NK-92 treated with Interleukin-12 subunit alpha and Interleukin-12 subunit beta, amount 100 ng/mL, for 24 hours (cell line): ENCODE data around the gene LYRM1.
"Not testable (repeated sequence)": the region's sequence is repeated elsewhere in the genome, so short reads cannot be mapped to it uniquely, and the experiment has no call there.

Source experiments
- DNase-seq: peaks from one replicate; lab custom pipeline; 2025; lab: John Stamatoyannopoulos, UW

The LYRM1 gene, protein sequence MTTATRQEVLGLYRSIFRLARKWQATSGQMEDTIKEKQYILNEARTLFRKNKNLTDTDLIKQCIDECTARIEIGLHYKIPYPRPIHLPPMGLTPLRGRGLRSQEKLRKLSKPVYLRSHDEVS

DNA sequence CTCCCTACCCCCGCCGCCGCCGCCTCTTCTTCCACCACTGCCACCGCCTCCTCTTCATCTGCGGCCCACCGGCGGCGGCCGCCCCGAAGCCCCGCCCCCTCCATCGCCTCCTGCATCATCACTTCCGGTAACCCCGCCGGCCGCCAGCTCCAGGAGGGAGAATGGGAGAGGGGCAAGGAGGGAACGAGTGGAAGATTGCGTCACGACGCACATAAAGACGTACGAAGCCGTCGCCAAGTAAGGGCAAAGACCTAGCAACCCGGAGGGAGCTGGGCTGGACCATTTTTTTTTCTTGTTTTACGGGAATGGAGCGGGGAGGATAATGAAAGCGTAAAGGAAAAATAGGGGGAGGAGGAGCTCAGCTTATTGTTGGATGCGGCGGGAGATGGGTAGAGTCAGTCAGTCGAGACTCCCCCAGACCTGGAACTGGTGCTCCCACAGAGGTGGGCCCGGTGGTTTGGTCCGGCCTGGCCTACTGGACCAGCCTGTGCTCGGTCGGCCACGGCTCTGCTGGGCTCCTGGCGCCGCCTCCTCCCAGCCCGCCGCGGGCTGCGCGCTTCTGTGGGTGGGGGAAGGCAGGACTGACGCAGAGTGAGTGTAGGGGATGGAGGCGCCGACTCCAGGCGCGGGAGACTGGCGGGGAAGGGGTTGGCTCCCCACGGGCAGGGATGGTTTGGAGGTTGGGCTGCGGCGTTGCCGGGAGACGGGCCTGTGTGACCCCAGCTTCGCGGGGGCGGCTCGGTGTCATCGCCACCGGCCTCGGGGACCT lies at the start of gene LYRM1, which contains the start of gene DCUN1D3:
Gene LYRM1 (plus strand): TSS at position 473 of the 769 bp plus-strand sequence. CDS start 14,785 bp downstream, outside the sequence.
Gene DCUN1D3 (minus strand): TSS at position 60 of the 769 bp plus-strand sequence. CDS start 37,820 bp downstream, outside the sequence.
- peak; percentile 93 for DNase-seq

GRCh38 chr16:20850981-20851380 lies 49.6 kb upstream of the LYRM1 start:
- DNase-seq, result no peak

GRCh38 chr16:20851601-20852000 lies 49.0 kb upstream of the LYRM1 start:
- DNase-seq, result no peak

GRCh38 chr16:20853143-20853542 lies 47.4 kb upstream of the LYRM1 start:
- no peak for DNase-seq

DNA sequence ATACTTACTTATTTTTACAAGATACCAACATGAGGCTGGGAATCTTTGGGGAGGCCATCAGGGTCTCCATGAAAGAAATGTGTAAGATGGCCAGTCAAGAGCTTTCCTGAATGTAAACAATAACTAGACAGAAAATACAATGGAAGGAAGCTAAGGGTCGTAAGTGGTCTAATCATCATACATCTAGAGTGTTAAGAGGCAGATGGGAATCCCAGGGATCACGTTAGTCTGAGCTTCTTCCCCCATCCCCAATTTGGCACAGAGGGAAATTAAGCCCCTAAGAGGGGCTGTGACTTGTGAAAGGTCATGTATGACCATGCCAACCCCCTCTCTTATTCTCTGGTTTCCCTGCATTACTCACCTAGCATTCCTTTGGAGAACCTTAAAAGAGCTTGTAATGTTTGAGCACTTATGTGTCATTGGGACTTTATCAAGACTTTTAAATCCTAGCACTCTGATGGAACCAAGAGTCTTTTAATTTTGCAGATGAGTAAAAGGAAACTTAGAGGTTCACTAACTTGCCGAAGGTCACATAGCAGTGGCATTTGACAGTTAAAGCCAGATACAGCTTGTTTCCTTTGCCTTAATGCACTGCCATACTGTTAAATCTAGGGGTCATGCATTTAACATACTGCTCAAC lies 46.5 kb upstream of the LYRM1 start:
- no peak for DNase-seq

DNA sequence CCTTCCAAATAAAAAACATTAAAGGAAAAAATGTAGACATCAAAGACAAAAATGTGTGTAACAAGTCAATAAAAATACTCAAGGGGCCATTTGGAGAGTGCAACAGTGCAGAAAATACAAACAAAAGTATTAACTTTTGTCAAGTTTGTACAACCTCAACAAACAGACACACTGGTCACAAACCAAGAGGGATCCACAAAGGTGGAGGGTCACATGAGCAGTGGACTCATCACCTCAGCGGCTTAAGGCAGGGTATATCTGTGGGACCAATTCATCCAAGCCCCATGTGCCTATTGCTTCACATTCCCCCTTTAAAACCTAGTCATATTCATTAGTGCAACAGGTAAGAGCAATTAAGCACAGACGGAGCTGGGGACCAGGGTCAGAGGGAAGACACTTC lies 45.6 kb upstream of the LYRM1 start:
- DNase-seq, result no peak

- no peak for DNase-seq
Measured at GRCh38 chr16:20857281-20857680, 43.3 kb upstream of the LYRM1 start.

DNA sequence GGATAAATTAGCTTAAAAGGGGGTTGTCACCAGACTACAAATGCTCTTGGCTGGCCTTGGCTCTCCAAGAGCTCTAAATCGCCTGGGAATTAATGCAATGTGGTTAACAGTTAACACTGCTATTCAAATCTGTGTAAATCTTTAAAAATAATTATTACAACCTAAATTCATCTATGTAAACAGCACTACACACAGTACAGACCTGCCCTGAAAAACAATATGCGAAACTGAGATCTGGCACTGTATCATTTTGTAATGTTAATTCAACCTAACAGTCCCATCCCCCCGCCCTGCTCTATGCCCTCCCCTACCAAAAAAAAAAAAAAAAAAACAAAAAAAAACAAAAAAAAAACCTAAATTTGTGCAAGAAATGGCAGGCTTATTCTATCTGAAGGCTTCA lies 41.3 kb upstream of the LYRM1 start:
- no peak for DNase-seq

- no peak for DNase-seq
Measured at GRCh38 chr16:20859699-20860098, 40.9 kb upstream of the LYRM1 start.

GRCh38 chr16:20860361-20860760 lies 40.2 kb upstream of the LYRM1 start:
- DNase-seq, result no peak

DNA sequence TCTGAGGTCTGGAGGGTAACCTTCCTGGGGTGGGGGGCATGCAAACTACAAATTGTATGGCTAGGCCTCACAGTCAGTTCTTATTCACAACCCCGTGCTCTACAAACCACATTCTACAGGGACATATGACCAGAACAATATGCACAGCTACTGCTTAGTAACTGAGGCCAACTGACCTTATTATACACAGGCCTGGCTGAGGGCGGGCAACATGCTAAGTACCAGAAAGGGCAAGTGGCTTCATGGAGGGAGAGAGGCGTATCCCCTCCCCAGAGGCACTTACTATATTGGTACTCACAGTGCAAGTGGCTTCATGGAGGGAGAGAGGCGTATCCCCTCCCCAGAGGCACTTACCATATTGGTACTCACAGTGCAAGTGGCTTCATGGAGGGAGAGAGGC lies 39.6 kb upstream of the LYRM1 start:
- not testable (repeated sequence) for DNase-seq

DNA sequence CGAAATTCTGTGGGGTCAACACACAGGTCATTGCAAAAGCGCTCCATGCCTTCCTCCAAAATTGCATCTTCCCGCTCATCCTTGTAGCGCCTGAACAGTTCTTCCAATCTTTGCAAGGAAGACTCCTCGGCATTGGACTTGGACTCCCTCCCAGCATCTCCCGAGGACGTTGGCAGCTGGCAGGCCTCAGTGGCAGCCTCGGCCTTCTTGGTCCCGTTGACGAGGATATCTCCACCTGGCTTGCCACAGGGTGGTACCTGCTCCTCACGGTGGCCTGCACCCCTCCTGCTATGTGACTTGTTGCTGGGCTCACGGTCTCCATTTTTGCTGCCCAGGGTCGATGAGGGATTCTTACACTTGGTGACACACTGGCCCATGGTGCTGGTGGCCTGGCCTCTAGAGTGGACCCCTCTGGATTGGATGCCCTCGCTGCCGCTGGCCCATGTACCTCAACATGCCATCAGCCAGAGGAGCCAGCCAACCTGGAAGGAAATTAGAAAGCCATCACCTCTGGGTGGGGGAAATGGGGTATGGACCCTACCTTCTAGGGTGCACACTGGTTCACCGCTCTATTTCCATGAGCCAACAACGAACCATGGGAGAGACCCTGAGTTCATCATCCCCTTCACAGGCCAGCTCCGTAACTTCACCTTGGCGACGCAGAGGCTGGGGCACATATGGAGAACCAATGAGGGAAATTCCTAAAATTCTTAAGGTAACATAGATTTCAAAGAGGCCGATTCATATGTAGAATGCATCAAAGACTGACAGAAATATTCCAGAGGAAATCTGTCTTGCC lies 38.2 kb upstream of the LYRM1 start:
- DNase-seq, result no peak

DNA sequence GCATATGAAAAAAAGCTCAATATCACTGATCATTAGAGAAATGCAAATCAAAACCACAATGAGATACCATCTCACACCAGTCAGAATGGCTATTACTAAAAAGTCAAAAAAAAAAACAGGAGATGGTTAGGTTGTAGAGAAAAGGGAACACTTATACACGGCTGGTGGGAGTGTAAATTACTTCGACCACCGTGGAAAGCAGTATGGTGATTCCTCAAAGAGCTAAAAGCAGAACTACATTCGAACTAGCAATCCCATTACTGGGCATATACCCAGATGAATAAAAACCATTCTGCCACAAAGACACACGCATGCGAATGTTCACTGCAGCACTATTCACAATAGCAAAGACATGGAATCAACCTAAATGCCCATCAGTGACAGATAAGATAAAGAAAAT lies 36.2 kb upstream of the LYRM1 start:
- not testable (repeated sequence) for DNase-seq

- DNase-seq, result no peak
Measured at GRCh38 chr16:20865420-20866131, 35.0 kb upstream of the LYRM1 start.

- DNase-seq, result no peak
Measured at GRCh38 chr16:20866145-20866772, 34.3 kb upstream of the LYRM1 start.

DNA sequence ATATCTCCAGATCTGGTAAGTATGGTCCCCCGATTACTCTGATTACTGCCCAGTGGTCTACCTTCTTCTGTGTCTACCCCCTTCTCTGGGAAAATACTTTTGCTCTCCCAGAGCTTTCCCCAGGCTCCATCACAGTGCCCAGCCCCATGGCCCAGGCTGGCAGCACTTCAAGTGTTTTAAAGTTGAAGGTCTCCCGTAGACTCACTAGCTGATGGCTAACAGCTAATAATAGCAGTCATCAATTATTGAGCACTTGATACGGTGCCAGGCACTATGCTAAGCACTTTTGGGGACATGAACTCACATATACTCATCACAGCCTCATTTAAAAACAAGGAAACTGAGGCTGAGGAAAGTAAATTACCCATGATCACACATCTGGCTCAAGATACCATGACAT lies 33.8 kb upstream of the LYRM1 start:
- DNase-seq, result no peak

GRCh38 chr16:20867585-20867984 lies 33.0 kb upstream of the LYRM1 start:
- no peak for DNase-seq

DNA sequence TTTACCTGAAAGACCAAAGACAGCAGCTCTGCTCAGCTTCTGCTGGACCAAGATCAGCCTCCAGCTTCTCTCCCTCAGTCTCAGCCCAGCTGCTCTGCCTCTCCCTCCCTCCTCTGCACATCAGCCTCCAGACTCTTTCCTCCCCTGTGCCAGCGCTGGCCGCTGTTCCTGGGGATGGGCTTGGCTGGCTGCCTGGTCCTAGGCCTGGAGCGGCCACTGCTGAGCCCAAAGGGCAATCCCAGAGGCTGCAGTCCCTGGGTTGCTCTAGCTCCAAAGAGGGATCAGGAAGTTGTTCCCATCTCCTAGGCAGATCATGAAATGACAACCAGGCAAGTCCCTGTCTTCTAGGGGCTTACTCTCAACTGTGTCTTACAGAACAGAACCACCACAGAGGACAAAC lies 31.7 kb upstream of the LYRM1 start:
- no peak for DNase-seq

GRCh38 chr16:20870122-20870820 lies 30.3 kb upstream of the LYRM1 start:
- no peak for DNase-seq

DNA sequence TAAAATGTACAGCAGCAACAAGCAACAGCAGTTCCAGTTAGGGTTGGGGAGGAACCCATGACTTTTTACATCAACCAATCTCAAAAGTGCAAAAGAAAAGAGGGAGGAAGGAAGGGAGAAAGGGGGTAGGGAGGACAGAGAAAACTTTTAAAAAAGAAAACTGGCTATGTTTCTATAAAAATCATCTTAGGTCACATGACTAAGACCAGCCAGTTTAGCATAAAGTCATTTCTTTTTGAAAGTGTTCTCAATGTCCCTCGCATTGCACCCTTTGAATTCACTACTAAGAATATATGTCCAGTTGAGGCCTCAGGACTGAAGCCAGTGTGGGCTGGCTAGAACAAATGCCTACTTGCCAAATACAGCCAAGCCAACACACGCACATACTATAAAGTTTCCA lies 29.3 kb upstream of the LYRM1 start:
- no peak for DNase-seq
